GM13977 (cell line): Measurements from ENCODE around the gene SPNS2.

Experiments
- DNase-seq: peaks from one replicate; pipeline ENCODE4 v3.0.0; 2012; ENCODE audit warnings: low spot score
- in situ Hi-C: fragments of 300-500 bp; cut with MboI; formaldehyde crosslinking; loops from one replicate; pipeline ENCODE4 v1.12.0; 2022; ENCODE audit warnings: low sequenced_read_pairs, low pct_unique_long_range_greater_than_20kb, mixed read lengths, inconsistent platforms; ENCODE audit not compliant: unreplicated experiment
- TF ChIP-seq, protein P1 (sequence below): IDR thresholded peaks from 2 replicates; pipeline ENCODE4 v1.5.1; 2012; ENCODE audit warnings: mild to moderate bottlenecking, control low read depth; ENCODE audit not compliant: insufficient read depth; ENCODE audit errors: extremely low read depth, missing control alignments

Gene SPNS2

DNA sequence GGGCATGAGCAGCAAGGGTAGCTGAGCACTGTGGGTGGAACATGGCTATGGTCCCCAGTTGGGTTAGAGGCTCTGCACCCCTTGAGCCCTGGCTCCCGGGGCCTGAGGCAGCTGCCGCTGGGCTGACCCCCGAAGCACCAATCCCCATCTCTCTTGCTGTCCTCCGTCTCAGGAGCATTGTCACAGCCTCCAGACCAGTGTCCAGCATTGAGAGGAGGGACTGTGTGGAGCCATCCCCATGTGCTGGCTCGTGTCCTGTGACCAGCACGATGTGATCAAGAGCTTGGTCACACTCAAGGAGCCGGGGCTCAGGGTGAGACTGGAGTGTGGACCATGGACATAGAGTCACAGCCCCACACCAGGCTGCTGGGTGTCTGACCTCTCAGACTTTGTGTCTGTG is 88.5 kb downstream of the SPNS2 start:
- TF ChIP-seq, protein P1, sequence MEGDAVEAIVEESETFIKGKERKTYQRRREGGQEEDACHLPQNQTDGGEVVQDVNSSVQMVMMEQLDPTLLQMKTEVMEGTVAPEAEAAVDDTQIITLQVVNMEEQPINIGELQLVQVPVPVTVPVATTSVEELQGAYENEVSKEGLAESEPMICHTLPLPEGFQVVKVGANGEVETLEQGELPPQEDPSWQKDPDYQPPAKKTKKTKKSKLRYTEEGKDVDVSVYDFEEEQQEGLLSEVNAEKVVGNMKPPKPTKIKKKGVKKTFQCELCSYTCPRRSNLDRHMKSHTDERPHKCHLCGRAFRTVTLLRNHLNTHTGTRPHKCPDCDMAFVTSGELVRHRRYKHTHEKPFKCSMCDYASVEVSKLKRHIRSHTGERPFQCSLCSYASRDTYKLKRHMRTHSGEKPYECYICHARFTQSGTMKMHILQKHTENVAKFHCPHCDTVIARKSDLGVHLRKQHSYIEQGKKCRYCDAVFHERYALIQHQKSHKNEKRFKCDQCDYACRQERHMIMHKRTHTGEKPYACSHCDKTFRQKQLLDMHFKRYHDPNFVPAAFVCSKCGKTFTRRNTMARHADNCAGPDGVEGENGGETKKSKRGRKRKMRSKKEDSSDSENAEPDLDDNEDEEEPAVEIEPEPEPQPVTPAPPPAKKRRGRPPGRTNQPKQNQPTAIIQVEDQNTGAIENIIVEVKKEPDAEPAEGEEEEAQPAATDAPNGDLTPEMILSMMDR, result no peak
- no peak for DNase-seq
- in situ Hi-C loops, result no loop called here

DNA sequence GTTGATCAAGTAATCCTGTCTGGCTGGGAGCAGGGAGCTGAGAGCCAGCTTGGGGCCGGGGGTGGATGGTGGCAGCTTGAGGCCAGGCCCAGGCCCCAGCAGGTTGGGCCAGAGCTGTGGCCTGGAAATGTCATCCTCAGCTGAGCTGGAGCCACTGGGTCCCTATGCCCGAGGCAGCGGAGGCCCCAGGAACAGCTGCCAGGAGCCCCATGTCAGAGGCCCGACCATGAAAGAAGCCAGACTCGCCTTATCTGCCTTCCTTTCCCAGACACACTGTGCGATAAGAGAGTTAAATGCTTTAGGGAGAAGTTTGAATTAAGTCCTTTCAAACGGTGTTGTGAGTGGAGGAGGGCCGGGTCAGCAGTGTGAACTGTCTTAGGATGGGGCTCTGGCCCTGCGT is 89.1 kb downstream of the SPNS2 start:
- TF ChIP-seq, protein P1, result no peak
- no peak for DNase-seq
- in situ Hi-C loops, result no loop called here

DNA sequence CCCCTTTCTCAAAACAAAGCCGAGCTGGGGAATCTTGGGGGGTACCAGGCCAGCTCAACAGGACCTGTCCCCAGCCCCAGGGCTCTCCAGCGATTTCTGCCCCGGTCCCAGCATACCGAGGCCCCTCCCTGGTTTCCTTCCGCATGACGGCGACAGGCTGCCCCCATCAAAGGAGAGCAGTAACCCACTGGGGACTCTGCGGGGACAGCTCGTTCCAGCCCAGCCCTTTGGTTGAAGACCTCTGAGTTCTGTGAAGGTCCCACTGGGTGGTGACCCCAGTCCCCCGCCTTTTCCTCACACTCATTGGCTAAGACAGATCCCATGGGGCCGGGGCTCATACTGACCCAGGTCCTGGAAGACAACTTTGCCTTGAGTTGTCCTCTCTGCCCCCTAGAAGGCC is 89.7 kb downstream of the SPNS2 start:
- in situ Hi-C loops, result no loop called here
- no peak for DNase-seq
- TF ChIP-seq, protein P1, result no peak
